H9 (cell line): ENCODE measurements around the gene CCKAR. TPM values are rescaled to one million over a fixed set of nuclear protein-coding genes. Genes with fewer than 3 reads are reported as not detected.

Experiments
- DNase-seq: peaks from one replicate; pipeline ENCODE4 v3.0.0-alpha.2; 2017
- H2AFZ ChIP-seq: one replicate; pipeline ENCODE4 v1.6.1; 2013; ENCODE audit warnings: mild to moderate bottlenecking, low read length, control low read depth, moderate library complexity
- H2AK5ac ChIP-seq: 2 replicates; pipeline ENCODE4 v1.6.1; 2013; ENCODE audit warnings: low read length, control low read depth, mixed read lengths; ENCODE audit not compliant: insufficient read length
- H2BK120ac ChIP-seq: one replicate; pipeline ENCODE4 v1.6.1; 2013; ENCODE audit warnings: low read depth, mild to moderate bottlenecking, low read length, control low read depth, inconsistent platforms; ENCODE audit not compliant: poor library complexity, severe bottlenecking
- H2BK12ac ChIP-seq: 2 replicates; pipeline ENCODE4 v1.6.1; 2013; ENCODE audit warnings: low read length, control low read depth, mixed read lengths, low read depth; ENCODE audit not compliant: insufficient read length
- H2BK15ac ChIP-seq: 2 replicates; pipeline ENCODE4 v1.6.1; 2013; ENCODE audit warnings: low read depth, low read length, control low read depth
- H2BK20ac ChIP-seq: one replicate; pipeline ENCODE4 v1.6.1; 2013; ENCODE audit warnings: low read depth, mild to moderate bottlenecking, low read length, control low read depth, inconsistent platforms; ENCODE audit not compliant: poor library complexity, severe bottlenecking
- H2BK5ac ChIP-seq: 2 replicates; pipeline ENCODE4 v1.6.1; 2013; ENCODE audit warnings: low read length, control low read depth, mixed read lengths; ENCODE audit not compliant: insufficient read length
- H3K14ac ChIP-seq: 2 replicates; pipeline ENCODE4 v1.6.1; 2013; ENCODE audit warnings: low read length, control low read depth; ENCODE audit not compliant: insufficient read depth
- H3K18ac ChIP-seq: 2 replicates; pipeline ENCODE4 v1.6.1; 2013; ENCODE audit warnings: low read depth, mild to moderate bottlenecking, mixed read lengths, low read length, control low read depth; ENCODE audit not compliant: insufficient read length
- H3K23ac ChIP-seq: 2 replicates; pipeline ENCODE4 v1.6.1; 2013; ENCODE audit warnings: low read length, control low read depth, mixed read lengths, low read depth; ENCODE audit not compliant: insufficient read length
- H3K23me2 ChIP-seq: 2 replicates; pipeline ENCODE4 v1.6.1; 2013; ENCODE audit warnings: low read depth, mild to moderate bottlenecking, mixed read lengths, low read length, control low read depth; ENCODE audit not compliant: insufficient read length, poor library complexity, severe bottlenecking
- H3K27ac ChIP-seq: 2 replicates; pipeline ENCODE4 v1.5.1; 2013; ENCODE audit warnings: low read length, control low read depth, mixed read lengths, low read depth; ENCODE audit not compliant: insufficient read length
- H3K27me3 ChIP-seq: 2 replicates; pipeline ENCODE4 v1.6.1; 2013; ENCODE audit warnings: low read length, control low read depth, inconsistent platforms; ENCODE audit not compliant: insufficient read depth
- H3K4ac ChIP-seq: 2 replicates; pipeline ENCODE4 v1.6.1; 2013; ENCODE audit warnings: low read depth, mild to moderate bottlenecking, control low read depth, inconsistent platforms, low read length, moderate library complexity
- H3K4me1 ChIP-seq: 2 replicates; pipeline ENCODE4 v1.6.1; 2013; ENCODE audit warnings: low read length, control low read depth, inconsistent platforms; ENCODE audit not compliant: insufficient read depth
- H3K4me2 ChIP-seq: 2 replicates; pipeline ENCODE4 v1.6.1; 2013; ENCODE audit warnings: low read length, control low read depth, mixed read lengths; ENCODE audit not compliant: insufficient read length, insufficient read depth
- H3K56ac ChIP-seq: 2 replicates; pipeline ENCODE4 v1.6.1; 2013; ENCODE audit warnings: low read depth, mild to moderate bottlenecking, mixed read lengths, low read length, control low read depth; ENCODE audit not compliant: insufficient read length
- H3K79me1 ChIP-seq: 2 replicates; pipeline ENCODE4 v1.6.1; 2013; ENCODE audit warnings: low read depth, mild to moderate bottlenecking, moderate library complexity, low read length, control low read depth, inconsistent platforms; ENCODE audit not compliant: insufficient read depth, poor library complexity, severe bottlenecking
- H3K79me2 ChIP-seq: 2 replicates; pipeline ENCODE4 v1.6.1; 2013; ENCODE audit warnings: low read length, control low read depth, inconsistent platforms; ENCODE audit not compliant: insufficient read depth
- H3K9ac ChIP-seq: 2 replicates; pipeline ENCODE4 v1.6.1; 2013; ENCODE audit warnings: low read length, control low read depth, mixed read lengths; ENCODE audit not compliant: insufficient read length; ENCODE audit errors: extremely low read depth
- H3K9me3 ChIP-seq: one replicate; pipeline ENCODE4 v1.6.1; 2013; ENCODE audit warnings: low read depth, low read length, inconsistent platforms; ENCODE audit not compliant: control insufficient read depth
- H3T11ph ChIP-seq: one replicate; pipeline ENCODE4 v1.6.1; 2013; ENCODE audit warnings: mild to moderate bottlenecking, low read length, control low read depth, inconsistent platforms
- H4K20me1 ChIP-seq: one replicate; pipeline ENCODE4 v1.6.1; 2013; ENCODE audit not compliant: control insufficient read depth, insufficient read length, insufficient read depth
- H4K5ac ChIP-seq: 2 replicates; pipeline ENCODE4 v1.6.1; 2013; ENCODE audit warnings: low read depth, mild to moderate bottlenecking, mixed read lengths, low read length, control low read depth; ENCODE audit not compliant: insufficient read length
- H4K8ac ChIP-seq: replicated peaks from 2 replicates; pipeline ENCODE4 v1.6.1; 2013; ENCODE audit warnings: low read length, control low read depth, mixed read lengths, low read depth; ENCODE audit not compliant: insufficient read length
- H4K91ac ChIP-seq: 2 replicates; pipeline ENCODE4 v1.6.1; 2013; ENCODE audit warnings: low read depth, mild to moderate bottlenecking, moderate library complexity, mixed read lengths, low read length, control low read depth; ENCODE audit not compliant: insufficient read length
- H3K27ac Mint-ChIP-seq, 3 experiments: 2 replicates in 2 of 3; 3 replicates in 1 of 3; pipeline ENCODE4 v1.8.0; 2020 to 2021; ENCODE audit warnings: mixed read lengths in 3 of 3, mild to moderate bottlenecking in 1 of 3, moderate library complexity in 1 of 3
- H3K27me3 Mint-ChIP-seq: 2 replicates; pipeline ENCODE4 v1.8.0; 2021; ENCODE audit warnings: low read depth, mild to moderate bottlenecking, moderate library complexity, mixed read lengths
- H3K36me3 Mint-ChIP-seq, 3 experiments: 2 replicates in 2 of 3; 3 replicates in 1 of 3; pipeline ENCODE4 v1.8.0; 2020 to 2021; ENCODE audit warnings: low read depth in 3 of 3, mixed read lengths in 3 of 3; ENCODE audit not compliant: insufficient read depth in 1 of 3
- H3K4me1 Mint-ChIP-seq, 2 experiments: 2 replicates each; pipeline ENCODE4 v1.8.0; 2020; ENCODE audit warnings: mixed read lengths in 2 of 2
- H3K4me3 Mint-ChIP-seq, 2 experiments: 2 replicates in 1 of 2; 3 replicates in 1 of 2; pipeline ENCODE4 v1.8.0; 2020 to 2021; ENCODE audit warnings: mild to moderate bottlenecking in 2 of 2, mixed read lengths in 2 of 2, moderate library complexity in 1 of 2
- H3K9me3 Mint-ChIP-seq, 2 experiments: 2 replicates in 1 of 2; 3 replicates in 1 of 2; pipeline ENCODE4 v1.8.0; 2020; ENCODE audit warnings: mild to moderate bottlenecking in 2 of 2, mixed read lengths in 2 of 2, moderate library complexity in 1 of 2
- WGBS: extraction: QIAGEN DNeasy Blood & Tissue Kit; methylation state at CpG from one replicate; pipeline ENCODE4 v1.1.7; 2013; ENCODE audit warnings: missing lambda C conversion rate, low lambda C conversion rate, mixed read lengths; ENCODE audit not compliant: insufficient read length; ENCODE audit errors: extremely low coverage; 5-methylcytosine and 5-hydroxymethylcytosine counted together
- total RNA-seq: library from RNA; stranded (reverse); gene quantifications from 2 replicates; pipeline ENCODE4 v1.2.1, GENCODE V29; 2021
- TF ChIP-seq, protein P1 (sequence below): fragments of 200-600 bp; sonication (generic); conservative IDR thresholded peaks from 3 replicates; pipeline ENCODE4 v1.8.0; 2021; ENCODE audit warnings: antibody characterized with exemption, mild to moderate bottlenecking

CCKAR gene
- total RNA-seq, 1 experiment from 2014 or later = not detected

DNA sequence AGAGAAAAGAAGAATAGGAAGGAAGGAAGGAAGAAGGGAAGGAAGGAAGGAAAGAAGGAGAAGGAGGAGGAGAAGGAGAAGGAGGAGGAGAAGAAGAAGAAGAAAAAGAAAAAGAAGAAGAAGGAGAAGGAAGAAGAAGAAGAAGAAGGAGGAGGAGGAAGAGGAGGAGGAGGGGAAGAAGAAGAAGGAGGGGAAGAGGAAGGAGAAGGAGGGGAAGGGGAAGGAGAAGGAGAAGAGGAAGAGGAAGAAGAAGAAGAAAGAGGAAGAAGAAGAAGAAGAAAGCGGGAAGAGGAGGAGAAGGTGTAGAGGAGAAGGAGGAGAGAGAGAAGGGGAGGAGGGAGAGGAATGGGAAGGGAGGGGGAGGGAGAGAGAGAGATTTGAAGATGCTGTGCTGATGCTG lies 22.6 kb downstream of the CCKAR start:
- Histone ChIP-seq H3K9me3 (no peaks in the 10 kb centered on the region), H2AFZ (no peak overlapping the region), H3K14ac (no peak overlapping the region), H4K8ac (no peak overlapping the region), H2BK20ac (no peak overlapping the region), H3K79me2 (no peaks in the 10 kb centered on the region), H4K20me1 (no peaks in the 10 kb centered on the region), H3K23ac (no peak overlapping the region), H3K27ac (no peak overlapping the region), H2AK5ac (no peak overlapping the region), H3K18ac (no peak overlapping the region), H4K91ac (no peak overlapping the region), H3K79me1 (no peaks in the 10 kb centered on the region), H3T11ph (no peak overlapping the region), H3K23me2 (no peaks in the 10 kb centered on the region), H2BK15ac (no peak overlapping the region), H3K4ac (no peak overlapping the region), H2BK12ac (no peak overlapping the region), H3K27me3 (no peaks in the 10 kb centered on the region), H2BK5ac (no peak overlapping the region), H3K4me2 (no peak overlapping the region), H3K56ac (no peak overlapping the region), H3K4me1 (peaks cover 2% of the 10 kb centered on the region; the same call in 1 of the 2 replicates), H2BK120ac (no peak overlapping the region), H4K5ac (no peak overlapping the region), H3K9ac (no peak overlapping the region)
- Mint-ChIP-seq H3K36me3 (no peaks in the 10 kb centered on the region; a peak in 2 of 7 replicates), H3K27me3 (no peaks in the 10 kb centered on the region; the same call in none of the 2 replicates), H3K4me3 (no peak overlapping the region), H3K27ac (no peak overlapping the region), H3K4me1 (peaks cover 11 to 13% of the 10 kb centered on the region in 2 experiments), H3K9me3 (peaks cover 0 to 6% of the 10 kb centered on the region in 2 experiments; a peak in 4 of 5 replicates)
- WGBS = 92% methylated on average over 1 of the region's 1 CpG
- DNase-seq = no peak
- TF ChIP-seq, protein P1, sequence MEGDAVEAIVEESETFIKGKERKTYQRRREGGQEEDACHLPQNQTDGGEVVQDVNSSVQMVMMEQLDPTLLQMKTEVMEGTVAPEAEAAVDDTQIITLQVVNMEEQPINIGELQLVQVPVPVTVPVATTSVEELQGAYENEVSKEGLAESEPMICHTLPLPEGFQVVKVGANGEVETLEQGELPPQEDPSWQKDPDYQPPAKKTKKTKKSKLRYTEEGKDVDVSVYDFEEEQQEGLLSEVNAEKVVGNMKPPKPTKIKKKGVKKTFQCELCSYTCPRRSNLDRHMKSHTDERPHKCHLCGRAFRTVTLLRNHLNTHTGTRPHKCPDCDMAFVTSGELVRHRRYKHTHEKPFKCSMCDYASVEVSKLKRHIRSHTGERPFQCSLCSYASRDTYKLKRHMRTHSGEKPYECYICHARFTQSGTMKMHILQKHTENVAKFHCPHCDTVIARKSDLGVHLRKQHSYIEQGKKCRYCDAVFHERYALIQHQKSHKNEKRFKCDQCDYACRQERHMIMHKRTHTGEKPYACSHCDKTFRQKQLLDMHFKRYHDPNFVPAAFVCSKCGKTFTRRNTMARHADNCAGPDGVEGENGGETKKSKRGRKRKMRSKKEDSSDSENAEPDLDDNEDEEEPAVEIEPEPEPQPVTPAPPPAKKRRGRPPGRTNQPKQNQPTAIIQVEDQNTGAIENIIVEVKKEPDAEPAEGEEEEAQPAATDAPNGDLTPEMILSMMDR = no peak
